GM12873 (cell line): Measurements from ENCODE around the gene MTHFD1.

ENCODE experiments used
- CTCF ChIP-seq: IDR thresholded peaks from 2 replicates; pipeline ENCODE4 v1.5.1; 2012; ENCODE audit warnings: low read depth, mild to moderate bottlenecking, moderate library complexity, low read length, control low read depth; ENCODE audit not compliant: insufficient read depth; ENCODE audit errors: missing control alignments

MTHFD1 gene

GRCh38 chr14:64491637-64492036 lies 103.5 kb downstream of the MTHFD1 start:
- TF ChIP-seq CTCF = no peak

- no peak for TF ChIP-seq CTCF
Measured at GRCh38 chr14:64493455-64493854, 105.3 kb downstream of the MTHFD1 start.

- no peak for TF ChIP-seq CTCF
Measured at GRCh38 chr14:64495252-64495651, 107.1 kb downstream of the MTHFD1 start.

DNA sequence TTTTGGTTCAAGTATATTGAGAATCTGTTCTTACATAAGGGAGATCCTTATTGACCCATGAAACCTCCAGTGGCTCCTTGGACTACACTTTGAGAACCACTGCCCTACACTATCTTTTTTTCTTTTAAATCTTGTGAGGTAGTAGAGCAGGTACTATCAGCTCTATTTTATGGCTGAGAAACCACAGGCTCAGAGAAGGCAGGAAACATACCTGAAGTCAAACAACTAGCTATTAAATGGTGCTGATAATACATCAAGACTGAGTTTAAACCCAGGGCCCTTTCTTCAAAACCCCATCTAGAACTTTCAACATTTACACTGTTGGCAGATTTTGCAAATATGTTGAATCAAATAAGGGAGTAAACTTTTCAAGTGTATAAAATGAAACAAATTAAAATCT lies 108.6 kb downstream of the MTHFD1 start:
- no peak for TF ChIP-seq CTCF

- TF ChIP-seq CTCF = no peak
Measured at GRCh38 chr14:64500088-64500487, 111.9 kb downstream of the MTHFD1 start.

GRCh38 chr14:64501411-64502171 lies 113.4 kb downstream of the MTHFD1 start:
- TF ChIP-seq CTCF = no peak

GRCh38 chr14:64502456-64502855 lies 114.3 kb downstream of the MTHFD1 start:
- no peak for TF ChIP-seq CTCF
